ENCODE data around the gene AQR. TPM values are rescaled to one million over a fixed set of nuclear protein-coding genes. Genes with fewer than 3 reads are reported as not detected.

AQR gene
- total RNA-seq, 1 experiment from 2014 or later, result 62.1 TPM

GRCh38 chr15:34837246-34838016 is 132.1 kb downstream of the AQR start:
- CTCF ChIA-PET, result interaction anchor here (0.5 to 1.8 kb wide), 2 partner anchors 15 to 129 kb away, joined by 3 to 4 read pairs; no protein-coding TSS in a partner anchor
- no peaks in the 10 kb centered on the region for H3K36me3 Mint-ChIP-seq

More at GRCh38 chr15:34837246-34838016, 132.1 kb downstream of the AQR start:
- ATAC-seq (no peak), DNase-seq (ENCODE audit: low spot score) (no peak)
- H3K27ac Mint-ChIP-seq, result no peak overlapping the region
- no peaks in the 10 kb centered on the region for H3K4me1 Mint-ChIP-seq
- H3K9me3 Mint-ChIP-seq, result peaks cover 8% of the 10 kb centered on the region
- H3K4me3 Mint-ChIP-seq, result no peak overlapping the region
- H3K27me3 Mint-ChIP-seq (ENCODE audit: low read depth), result no peaks in the 10 kb centered on the region
- no peak for TF ChIP-seq FOXJ3 (CRISPR knock-in tag; IDR thresholded peaks at IDR 0.05; ENCODE audit: borderline replicate concordance)
- TF ChIP-seq KAT7 (CRISPR knock-in tag; IDR thresholded peaks at IDR 0.05; ENCODE audit: borderline replicate concordance), result no peak
- TF ChIP-seq SMAD3 (CRISPR knock-in tag; IDR thresholded peaks at IDR 0.05; ENCODE audit: borderline replicate concordance), result no peak
- no peak for TF ChIP-seq ZNF232 (CRISPR knock-in tag; IDR thresholded peaks at IDR 0.05)
- TF ChIP-seq USF2 (CRISPR knock-in tag; IDR thresholded peaks at IDR 0.05), result no peak
- TF ChIP-seq ZNF512 (CRISPR knock-in tag; IDR thresholded peaks at IDR 0.05; ENCODE audit: borderline replicate concordance), result no peak
- no peak for TF ChIP-seq ZNF416 (CRISPR knock-in tag; IDR thresholded peaks at IDR 0.05)
- TF ChIP-seq STAT6 (CRISPR knock-in tag; conservative IDR thresholded peaks at IDR 0.05; ENCODE audit: low read depth), result no peak
- TF ChIP-seq JUN (CRISPR knock-in tag; IDR thresholded peaks at IDR 0.05), result no peak
- TF ChIP-seq, protein P1, sequence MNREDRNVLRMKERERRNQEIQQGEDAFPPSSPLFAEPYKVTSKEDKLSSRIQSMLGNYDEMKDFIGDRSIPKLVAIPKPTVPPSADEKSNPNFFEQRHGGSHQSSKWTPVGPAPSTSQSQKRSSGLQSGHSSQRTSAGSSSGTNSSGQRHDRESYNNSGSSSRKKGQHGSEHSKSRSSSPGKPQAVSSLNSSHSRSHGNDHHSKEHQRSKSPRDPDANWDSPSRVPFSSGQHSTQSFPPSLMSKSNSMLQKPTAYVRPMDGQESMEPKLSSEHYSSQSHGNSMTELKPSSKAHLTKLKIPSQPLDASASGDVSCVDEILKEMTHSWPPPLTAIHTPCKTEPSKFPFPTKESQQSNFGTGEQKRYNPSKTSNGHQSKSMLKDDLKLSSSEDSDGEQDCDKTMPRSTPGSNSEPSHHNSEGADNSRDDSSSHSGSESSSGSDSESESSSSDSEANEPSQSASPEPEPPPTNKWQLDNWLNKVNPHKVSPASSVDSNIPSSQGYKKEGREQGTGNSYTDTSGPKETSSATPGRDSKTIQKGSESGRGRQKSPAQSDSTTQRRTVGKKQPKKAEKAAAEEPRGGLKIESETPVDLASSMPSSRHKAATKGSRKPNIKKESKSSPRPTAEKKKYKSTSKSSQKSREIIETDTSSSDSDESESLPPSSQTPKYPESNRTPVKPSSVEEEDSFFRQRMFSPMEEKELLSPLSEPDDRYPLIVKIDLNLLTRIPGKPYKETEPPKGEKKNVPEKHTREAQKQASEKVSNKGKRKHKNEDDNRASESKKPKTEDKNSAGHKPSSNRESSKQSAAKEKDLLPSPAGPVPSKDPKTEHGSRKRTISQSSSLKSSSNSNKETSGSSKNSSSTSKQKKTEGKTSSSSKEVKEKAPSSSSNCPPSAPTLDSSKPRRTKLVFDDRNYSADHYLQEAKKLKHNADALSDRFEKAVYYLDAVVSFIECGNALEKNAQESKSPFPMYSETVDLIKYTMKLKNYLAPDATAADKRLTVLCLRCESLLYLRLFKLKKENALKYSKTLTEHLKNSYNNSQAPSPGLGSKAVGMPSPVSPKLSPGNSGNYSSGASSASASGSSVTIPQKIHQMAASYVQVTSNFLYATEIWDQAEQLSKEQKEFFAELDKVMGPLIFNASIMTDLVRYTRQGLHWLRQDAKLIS (CRISPR knock-in tag; IDR thresholded peaks at IDR 0.05; ENCODE audit: borderline replicate concordance), result no peak
- no peak for TF ChIP-seq SMAD4 (CRISPR knock-in tag; IDR thresholded peaks at IDR 0.05)
- TF ChIP-seq TEAD1 (CRISPR knock-in tag; IDR thresholded peaks at IDR 0.05), result no peak
- TF ChIP-seq GRHL2 (CRISPR knock-in tag; IDR thresholded peaks at IDR 0.05; ENCODE audit: insufficient replicate concordance, severe bottlenecking), result no peak
- no peak for TF ChIP-seq MYBL2 (CRISPR knock-in tag; IDR thresholded peaks at IDR 0.05)
- no peak for TF ChIP-seq USF1 (CRISPR knock-in tag; IDR thresholded peaks at IDR 0.05)
- no peak for TF ChIP-seq ATF3 (CRISPR knock-in tag; conservative IDR thresholded peaks at IDR 0.05)
- no peak for TF ChIP-seq ZNF219 (CRISPR knock-in tag; IDR thresholded peaks at IDR 0.05; ENCODE audit: borderline replicate concordance)
- TF ChIP-seq EMX1 (CRISPR knock-in tag; IDR thresholded peaks at IDR 0.05), result no peak
- no peak for TF ChIP-seq FOXK1 (CRISPR knock-in tag; IDR thresholded peaks at IDR 0.05)
- no peak for TF ChIP-seq RORB (CRISPR knock-in tag; IDR thresholded peaks at IDR 0.05)
- POLR2A ChIA-PET, result no interaction called here

Measured in WTC11 (cell line).